GM21786 (cell line): ENCODE results near the gene APBA2.
A peak's percentile ranks its signal among the peaks of the same experiment; 100 is the strongest.

Experiments used
- ATAC-seq: cut with Tn5 transposase; IDR thresholded peaks from one replicate; pipeline ENCODE4 v1.9.1; 2021; ENCODE audit not compliant: unreplicated experiment

The APBA2 gene

DNA sequence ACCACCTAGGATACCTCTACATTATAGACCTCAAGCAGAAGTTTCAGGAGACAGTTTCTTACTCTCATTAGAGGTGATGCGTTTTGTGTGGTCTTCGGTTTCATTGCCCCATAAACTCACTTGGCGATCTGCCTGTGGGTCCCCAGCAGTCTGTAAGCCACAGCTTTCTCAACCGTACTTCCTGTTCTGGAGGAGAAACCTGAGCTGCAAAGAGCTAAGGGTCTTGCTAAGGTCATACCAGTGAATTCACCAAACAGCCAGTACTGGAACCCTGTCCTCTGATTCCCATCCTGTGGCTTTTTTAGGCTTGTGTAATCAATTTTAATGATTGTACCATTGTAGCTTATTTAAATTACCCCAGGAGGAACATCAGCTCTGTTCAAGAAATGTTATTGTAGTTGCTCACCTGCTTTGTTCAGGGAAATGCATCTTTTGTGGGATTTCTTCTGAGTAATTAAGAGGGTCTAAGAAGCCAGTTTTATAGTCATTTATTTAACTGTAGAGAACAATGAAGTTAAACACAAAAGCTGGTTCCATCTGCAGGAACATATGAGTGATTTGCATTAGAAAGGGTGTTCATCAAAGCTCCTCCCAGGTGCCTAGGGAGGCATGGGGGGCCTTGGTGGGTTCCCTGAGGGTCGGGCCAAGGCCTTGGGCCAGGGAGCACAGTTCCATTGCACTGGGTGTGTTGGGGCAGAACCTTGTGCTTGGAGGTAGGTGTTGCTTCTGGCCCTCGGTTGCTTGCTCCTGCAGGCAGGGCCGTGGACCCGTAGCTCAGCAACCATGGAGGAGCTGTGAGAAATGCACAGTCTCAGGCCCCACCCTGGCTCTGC, 69.6 kb downstream of the APBA2 start:
- peak; percentile 65 for ATAC-seq

DNA sequence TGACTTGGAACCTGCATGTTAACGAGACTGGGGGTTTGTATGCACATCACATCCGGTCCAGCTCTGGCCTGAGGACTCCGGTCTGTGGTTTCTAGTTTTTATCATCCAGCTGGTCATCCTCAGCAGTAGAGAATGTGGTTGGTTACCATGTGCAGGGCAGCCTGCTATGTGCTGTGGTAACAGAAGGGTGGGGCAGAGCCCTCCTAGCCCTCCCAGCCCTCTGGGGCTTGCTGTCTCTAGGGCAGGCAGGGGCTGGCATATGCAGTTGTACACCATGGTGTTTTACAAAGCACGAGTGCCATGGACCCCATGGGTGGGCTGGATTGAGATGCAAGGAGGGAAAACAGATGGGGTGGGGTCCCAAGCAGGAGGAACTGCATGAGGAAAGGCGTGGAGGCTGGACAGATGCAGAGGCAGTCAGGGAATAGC, 70.2 kb downstream of the APBA2 start:
- ATAC-seq = no peak

DNA sequence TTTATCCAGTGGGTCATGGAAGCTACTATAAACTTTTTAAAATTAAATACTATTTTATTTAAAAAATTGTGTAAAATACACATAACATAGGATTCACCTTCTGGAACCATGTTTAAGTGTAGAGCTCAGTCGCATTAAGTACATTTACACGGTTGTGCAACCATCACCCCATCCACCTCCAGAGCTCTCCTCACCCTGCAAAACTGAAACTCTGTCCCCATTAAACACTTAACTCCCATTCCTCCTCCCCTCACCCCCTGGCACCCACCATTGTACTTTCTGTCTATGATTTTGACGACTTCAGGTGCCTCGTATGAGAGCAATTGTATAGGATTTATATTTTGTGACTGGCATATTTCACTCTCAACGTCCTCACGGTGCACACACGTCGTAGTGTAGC, 70.7 kb downstream of the APBA2 start:
- ATAC-seq = no peak

DNA sequence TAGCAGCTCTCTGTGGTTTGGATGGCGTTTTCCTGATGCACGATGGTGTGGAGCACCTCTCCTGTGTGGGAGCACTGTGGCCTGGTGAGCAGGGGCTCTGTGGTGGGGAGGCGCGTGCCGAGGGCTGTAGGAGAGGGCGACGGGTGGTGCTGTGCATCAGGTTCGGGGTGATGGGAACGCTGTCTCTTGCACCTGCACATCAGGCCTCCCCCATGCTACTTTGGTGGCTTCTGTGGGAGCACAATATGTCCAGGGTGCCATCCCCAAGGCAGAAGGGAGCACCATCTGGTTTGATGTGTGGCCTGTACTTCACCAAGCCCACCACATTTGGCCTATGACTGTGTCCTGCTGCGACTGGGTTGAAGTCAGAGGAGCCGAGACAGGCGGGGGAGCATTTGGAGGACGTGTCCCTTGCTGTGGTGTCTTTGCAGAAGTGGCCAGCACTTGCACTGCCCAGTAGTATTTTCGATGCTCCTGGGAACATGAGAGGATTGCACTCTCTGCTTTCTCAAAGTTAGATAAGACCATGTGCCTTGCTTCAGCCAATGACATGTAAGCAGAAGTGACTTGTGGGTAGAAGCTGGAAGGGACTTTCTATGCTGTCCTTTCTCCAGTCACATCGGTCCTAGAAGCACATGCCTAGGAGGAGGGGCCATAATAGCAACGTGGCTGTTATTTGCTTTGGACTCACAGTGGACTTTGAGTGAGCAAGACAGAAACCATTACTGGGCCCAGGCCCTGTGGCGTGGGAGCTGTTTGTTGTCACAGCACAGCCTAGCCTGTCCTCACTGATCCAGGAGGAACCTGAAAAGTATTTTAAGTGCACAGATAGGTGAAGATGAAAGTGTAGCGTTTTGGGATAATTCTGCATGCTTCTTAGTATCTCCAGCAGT, 72.1 kb downstream of the APBA2 start:
- no peak for ATAC-seq

DNA sequence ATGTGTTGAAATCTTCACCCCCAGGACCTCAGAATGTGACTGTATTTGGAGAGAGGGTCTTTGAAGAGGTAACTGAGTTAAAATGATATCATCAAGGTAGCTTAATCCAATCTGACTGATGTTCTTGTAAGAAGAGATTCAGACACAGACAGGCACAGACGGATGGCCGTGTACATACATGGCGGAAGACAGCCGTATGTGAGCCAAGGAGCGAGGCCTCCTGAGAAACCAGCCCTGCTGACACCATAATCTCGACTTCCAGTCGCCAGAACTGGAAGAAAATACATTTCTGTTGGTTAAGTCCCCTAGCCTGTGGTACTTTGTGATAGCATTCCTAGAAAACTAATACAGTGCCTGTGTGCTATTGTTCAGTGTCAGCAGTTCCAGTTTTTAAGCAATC, 73.6 kb downstream of the APBA2 start:
- ATAC-seq = no peak

DNA sequence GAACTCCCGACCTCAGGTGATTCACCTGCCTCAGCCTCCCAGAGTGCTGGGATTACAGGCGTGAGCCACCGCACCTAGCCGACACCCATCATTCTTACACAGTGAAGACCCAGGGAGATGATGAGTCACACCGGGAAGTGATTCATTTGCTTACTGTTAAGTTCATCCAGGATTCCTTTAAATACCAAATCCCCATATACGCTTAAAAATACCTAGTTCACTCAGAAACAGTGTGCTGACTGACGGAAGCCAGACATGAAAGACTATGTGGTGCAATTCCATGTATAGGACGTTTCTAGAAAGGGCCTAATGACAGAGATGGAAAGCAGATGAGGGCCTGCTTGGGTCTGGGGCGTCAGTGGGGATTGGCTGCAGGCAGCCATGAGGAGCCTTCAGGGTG, 75.2 kb downstream of the APBA2 start:
- no peak for ATAC-seq

DNA sequence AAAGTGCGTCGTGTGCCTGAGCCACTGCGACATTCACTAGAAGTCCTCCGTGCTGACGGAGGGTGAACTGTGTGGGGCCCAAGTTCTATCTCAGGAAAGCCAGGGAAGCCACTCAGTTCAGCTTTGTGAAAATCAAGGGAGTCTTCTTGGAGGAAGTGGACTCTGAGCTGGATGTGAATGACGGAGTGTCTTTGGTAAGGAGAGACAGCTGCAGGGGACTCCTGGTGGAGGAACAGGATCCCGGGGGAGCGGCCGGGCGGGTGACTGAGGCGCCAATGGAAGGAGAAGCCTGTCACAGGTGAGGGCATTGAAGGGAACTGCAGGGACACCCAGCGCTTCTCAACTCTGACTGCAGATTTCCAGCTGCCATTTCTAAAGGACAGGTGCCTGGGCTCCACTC, 75.6 kb downstream of the APBA2 start:
- ATAC-seq = no peak

DNA sequence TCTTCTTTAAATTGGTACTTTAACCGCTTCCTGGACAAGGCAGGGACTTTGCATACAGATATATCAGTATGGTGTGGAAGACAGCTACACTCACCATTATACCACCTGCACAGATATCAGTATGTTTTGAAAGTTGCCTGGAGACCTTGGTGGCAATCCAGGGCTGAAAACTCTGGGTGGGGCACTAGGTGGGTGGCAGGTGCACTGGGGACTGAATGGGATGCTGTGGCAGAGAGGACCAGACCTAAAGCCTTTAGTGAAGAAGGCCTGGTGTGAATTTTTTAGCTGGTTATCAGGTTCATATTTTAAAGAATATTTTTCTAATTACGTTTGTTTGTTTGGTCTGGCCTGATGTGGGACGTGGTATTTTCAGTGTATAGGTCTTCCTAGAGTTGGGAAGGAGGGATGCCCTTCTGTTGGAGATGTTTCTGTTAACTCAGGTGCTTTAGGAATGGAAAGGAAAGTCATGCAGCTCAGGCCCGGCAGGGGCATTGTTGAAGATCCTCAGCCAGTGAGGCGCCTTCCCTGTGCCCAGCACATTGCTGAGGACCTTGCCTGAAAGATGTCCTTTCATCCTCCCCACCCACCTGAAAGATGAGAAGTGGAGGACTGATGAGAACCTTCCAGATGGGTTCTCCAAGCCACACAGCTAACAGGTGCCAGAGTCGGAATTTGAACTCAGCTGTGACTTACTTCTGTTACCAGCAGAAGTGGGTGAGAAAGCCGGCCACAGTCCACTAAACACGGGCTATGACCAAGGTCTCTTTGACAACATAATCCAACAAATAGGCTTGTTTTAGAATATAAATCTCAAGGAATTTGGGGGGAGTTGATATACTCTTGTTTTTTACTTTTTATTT, 77.3 kb downstream of the APBA2 start:
- no peak for ATAC-seq

DNA sequence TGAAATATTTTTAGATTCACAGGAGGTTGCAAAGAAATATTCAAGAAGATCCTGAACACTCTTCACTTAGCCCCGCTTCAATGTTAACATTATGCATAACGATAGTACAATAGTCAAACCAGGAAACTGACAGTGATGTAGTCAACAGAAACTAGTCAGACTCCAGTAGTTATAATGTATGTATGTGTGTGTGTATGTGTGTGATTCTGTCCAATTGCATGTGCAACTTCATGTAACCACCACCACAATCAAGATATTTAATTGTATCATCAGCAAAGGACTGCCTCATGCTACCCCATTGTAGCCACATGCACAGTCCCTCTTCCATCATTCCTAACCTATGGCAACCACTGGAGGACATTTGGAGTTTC, 77.9 kb downstream of the APBA2 start:
- no peak for ATAC-seq

DNA sequence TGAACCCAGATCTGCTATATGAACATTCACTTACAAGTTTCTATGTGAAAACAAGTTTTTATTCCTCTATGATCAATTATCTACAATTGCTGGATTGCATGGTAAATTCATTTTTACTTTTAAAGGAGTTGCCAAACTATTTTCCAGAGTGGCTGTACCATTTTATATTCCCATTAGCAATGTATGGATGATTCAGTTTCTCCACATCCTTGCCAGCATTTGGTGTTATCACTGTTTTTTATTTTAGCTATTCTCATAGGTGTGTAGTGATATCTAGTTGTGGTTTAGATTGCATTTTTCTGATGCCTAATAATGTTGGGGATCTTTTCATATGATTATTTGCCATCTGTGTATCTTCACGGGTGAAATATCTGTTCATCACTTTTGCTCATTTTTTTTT, 78.3 kb downstream of the APBA2 start:
- ATAC-seq = no peak

DNA sequence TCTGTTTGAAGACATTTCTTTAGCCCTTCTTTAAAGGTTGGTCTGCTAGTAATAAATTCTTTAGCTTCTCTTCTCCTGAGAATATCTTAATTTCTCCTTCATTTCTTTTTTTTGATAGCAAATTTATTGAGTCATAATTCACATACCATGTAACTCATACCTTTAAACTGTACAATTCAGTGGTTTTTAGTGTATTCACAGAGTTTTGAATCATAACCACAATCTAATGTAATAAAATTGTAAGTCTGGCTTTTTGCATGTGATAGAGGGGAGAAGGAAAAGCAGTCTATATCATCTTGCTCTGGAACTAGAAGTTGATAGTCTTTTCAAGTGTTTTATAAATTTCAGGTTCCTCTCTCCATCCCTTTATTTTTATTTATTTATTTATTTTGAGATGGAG, 81.3 kb downstream of the APBA2 start:
- no peak for ATAC-seq

DNA sequence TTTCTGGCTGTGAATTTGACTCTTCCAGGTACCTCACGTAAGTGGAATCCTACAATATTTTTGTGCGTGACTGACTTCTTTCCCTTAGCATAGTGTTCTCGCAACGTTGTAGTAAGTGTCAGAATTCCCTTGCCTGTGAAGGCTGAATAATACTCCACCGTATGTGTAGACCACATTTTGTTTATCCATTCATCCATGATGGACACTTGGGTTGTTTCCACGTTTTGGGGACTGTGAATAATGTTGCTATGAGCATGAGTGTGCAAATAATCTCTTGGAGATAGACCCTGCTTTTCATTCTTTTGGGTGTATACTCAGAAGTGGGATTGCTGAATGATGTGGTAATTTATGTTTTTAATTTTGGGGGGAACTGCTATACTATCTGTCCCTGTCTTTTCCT, 82.2 kb downstream of the APBA2 start:
- no peak for ATAC-seq

DNA sequence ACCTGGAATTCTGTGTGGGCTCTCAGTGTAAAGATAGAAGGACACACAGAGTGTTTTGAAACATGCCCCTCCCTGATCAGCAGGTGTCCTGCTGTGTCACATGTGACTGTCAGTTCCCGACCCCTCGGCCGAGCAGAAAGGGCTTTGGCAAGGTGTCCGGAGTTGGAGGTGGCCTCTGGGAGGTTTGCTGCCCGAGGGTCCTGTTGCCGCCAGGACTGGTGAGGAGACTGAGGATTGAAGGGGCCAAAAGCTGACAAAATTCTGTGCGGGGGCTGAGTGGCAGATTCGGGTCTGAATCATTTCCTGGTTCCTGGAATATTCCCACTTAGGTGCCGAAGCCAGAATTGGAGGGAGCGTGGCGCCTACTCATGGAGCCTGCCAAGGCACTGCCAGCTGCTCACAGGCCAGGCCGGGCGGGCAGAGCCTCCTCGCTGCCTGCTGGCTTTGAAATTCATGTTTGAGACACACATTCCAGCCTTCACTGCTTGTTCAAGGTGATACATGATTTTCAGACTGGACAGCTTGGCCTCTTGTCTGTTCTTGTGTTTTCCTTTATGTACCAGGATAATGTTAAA, 83.8 kb downstream of the APBA2 start:
- no peak for ATAC-seq

DNA sequence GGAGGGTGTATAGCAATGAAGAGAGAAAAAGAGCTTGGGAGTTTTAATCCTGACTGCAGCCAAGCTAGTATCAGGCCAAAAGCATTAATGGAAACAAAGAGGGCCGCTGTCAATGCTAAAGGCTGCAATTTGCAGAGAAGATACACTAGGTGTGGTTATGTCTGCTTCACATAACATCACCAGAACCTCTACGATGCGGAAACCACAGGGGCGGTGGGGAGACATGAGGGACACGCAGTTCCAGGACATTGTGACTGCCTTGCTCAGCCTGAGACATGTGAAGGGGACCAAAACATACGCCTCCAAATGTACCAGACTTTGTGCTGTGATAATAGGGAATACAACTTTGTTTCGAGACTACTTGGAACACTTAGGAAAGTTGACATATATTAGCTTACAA, 88.4 kb downstream of the APBA2 start:
- ATAC-seq = no peak

DNA sequence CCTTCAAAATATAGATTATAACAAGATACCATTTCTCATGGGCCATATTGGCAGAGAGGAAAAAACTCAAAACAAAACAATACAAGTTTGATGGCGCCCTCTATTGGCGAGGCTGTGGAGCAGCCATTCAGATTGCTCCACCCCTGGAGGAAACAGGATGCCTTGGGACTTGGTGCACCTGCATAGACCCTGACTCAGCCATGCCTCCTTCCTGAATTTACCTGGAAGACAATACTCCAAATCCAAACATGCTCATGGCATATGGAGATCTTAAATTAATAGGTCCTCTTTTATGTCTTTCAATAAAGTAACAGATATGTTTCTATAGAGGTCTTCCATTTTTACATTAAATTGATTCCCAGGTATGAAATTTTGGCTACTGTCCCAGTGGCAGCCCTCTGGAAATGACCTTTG, 90.0 kb downstream of the APBA2 start:
- ATAC-seq = no peak

DNA sequence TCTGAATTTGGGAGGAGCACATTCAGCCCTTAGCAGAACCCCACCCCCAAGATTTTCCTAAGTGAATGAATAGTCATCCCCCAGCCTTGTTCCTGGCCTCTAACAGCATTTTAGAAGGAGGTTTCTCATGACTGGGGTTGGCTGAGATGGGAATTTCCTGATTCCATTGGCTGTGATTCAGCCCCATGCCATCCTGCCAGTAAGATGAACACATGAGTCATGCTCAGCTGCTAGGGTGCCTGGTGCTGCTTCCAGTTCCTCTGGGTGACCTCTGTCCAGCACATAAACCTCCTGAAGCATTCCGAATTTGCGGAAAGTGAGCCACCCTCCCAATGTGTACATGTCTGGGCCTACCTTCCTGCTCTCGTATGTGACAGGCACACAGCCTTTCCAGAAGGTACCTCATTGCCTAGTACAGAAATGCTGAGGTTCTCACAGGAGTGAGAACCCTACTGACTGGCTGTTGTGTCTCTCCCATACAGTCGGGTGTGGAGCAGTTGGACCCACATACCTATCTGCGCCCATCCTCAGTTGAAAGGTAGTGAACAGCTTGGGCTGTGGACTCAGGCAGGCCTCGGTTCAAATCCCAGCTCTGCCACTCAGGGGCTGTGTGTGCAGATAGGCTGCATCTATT, 91.7 kb downstream of the APBA2 start:
- no peak for ATAC-seq

DNA sequence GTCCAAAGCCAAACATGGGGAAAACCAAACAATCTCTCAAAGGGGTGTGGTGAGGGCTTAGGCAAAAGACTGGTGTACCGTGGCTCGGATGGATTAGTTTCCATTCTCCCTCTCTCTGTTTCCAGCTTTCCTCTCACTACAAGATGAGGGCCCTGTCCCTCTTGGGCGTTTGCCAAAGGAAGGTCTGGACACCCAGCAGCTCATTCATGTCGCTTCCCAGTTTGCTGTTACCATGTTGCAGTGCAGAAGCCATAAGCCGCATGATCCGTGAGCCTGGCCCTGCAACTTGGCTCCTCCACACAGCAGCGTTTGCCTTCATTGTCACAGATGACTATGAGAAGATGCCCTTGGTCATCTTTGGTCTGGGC, 92.2 kb downstream of the APBA2 start:
- ATAC-seq = no peak

DNA sequence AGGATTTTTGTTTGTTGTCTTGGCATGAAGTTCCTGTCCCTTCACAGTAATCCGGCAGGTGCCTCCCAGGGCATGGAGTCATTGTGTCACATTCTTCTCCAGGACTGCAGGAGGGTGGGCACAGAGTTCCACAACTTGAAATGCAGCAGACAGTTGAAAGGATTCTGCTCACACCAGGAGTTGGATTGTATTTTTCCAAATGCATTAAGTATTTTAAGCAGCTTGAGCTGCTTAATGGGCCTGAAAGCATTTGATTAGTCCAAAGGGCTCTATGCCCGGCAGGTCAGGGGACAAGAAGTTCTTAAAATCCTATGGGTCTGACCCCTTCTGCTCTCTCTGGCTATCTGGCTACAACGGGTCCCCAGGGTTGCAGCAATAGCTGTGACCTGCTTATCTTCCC, 92.9 kb downstream of the APBA2 start:
- no peak for ATAC-seq

DNA sequence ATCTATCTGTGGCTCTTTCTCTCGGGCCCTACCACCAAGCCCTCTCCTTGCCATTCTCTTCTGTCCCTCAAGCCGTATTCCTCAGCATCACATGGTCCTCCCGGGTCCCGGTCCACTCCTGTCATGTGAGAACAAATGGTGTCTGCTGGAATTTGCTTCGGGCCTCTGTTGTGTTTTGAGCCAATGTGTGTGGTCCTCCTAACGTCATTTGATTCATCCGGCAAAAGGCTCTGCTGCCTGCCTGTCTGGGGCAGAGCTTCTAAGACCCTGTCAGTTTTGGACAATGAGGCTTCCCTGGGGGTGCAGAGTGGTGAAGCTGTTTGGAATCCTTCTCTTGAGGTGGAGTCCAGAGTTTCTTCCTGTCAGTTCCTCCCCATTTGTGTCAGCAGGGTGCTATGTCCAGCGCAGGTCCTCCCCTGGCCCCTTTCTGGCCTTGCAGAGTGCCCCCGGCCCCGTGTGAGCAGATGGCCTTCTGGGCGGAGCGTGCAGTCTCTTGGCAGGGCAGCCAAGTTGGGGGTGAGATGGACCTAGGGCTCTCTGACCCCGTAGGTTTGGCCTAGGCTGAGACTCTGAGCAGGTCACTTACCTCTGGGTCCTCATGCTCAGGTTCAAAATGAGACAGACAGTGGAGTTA, 93.6 kb downstream of the APBA2 start:
- ATAC-seq = no peak

DNA sequence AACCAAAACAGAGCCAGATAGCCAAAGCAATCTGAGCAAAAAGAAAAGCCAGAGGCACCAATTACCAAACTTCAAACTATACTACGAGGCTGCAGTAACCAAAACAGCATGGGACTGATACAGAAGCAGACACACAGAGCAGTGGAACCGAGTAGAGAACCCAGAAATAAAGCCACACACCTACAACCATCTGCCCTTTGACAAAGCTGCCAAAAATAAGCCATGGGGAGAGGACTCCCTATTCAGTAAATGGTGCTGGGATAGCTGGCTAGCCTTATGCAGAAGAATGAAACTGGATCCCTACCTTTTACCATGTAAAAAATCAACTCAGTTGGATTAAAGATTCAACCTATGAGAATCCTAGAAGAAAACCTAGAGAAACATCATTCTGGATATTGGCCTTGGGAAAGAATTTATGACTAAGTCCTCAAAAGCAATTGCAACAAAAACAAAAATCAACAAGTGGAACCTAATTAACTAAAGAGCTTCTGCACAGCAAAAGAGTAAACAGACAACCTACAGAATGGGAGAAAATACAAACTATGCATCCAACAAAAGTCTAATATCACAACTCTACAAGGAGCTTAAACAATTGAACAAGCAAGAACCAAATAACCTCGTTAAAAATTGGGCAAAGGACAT, 95.1 kb downstream of the APBA2 start:
- no peak for ATAC-seq
